GM18870 (cell line): ENCODE data around the gene TNFSF13.
"Not testable (repeated sequence)": the region's sequence is repeated elsewhere in the genome, so short reads cannot be mapped to it uniquely, and the experiment has no call there.

Experiments used
- ATAC-seq: cut with Tn5 transposase; IDR thresholded peaks from one replicate; pipeline ENCODE4 v1.9.1; 2021; ENCODE audit warnings: moderate library complexity; ENCODE audit not compliant: unreplicated experiment

The TNFSF13 gene

DNA sequence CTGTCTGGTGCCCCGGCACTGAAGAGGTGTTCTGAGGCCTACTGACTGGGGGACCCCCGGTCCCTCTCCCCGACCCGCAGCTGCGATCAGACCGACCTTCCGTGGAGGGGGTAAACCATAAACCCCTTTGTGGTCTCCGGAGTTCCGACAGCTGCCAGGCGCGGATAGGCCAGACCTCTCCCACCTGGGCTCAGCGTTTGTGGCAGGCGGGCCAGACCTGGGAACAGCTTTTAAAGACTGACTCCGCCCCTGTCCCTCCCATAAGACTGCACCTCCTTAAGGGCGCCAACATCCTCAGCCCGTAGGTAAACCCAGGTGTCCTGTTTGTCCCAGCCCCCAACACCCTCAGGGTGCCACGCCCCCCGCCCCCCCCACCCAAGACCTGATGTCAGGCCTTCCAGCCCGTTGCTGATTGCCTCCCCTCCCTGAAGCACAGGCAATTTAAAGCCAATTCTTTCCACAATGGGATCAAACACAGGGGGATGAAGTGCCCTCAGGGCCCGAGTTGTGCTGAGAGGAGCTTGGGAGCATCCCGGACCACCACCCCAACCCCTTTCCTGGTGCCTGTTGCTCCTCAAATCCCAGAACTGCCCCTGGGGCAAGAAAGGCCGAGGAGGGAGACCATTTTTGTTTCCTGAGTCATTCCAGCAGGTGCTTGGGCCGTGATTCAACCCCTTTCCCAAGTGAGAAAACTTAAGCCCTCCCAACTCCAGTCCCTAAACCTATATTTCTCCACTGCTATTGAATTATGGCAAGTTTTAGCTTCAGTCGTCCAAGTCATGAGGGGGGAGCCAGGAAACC, 31.5 kb downstream of the TNFSF13 start, which contains the start of gene SOX15:
SOX15 (minus strand) TSS at position 204 of the 801 bp plus-strand sequence. CDS start 418 bp downstream, outside the sequence.
- ATAC-seq: no peak

GRCh38 chr17:7590743-7591142, 32.2 kb downstream of the TNFSF13 start:
- no peak for ATAC-seq

DNA sequence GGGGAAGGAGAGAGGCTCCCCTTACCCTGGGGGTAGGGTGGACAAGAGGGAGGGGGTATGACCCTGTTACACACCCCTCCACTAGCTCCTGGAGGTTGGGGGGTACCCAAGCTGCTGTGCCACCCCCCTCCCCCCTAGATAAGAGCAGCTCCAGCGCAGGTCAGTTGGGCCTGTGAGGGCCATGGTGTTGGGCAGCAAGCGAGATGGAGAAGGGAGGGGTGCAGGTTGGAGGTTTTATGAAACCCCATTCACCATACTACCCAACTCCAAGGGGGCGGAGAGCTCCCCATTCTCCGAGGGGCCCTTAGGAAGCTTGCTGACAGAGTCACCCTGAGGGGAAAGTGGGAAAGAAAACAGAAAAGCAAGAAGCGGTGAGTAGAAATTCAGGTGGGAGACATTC, 33.0 kb downstream of the TNFSF13 start:
- ATAC-seq: no peak

DNA sequence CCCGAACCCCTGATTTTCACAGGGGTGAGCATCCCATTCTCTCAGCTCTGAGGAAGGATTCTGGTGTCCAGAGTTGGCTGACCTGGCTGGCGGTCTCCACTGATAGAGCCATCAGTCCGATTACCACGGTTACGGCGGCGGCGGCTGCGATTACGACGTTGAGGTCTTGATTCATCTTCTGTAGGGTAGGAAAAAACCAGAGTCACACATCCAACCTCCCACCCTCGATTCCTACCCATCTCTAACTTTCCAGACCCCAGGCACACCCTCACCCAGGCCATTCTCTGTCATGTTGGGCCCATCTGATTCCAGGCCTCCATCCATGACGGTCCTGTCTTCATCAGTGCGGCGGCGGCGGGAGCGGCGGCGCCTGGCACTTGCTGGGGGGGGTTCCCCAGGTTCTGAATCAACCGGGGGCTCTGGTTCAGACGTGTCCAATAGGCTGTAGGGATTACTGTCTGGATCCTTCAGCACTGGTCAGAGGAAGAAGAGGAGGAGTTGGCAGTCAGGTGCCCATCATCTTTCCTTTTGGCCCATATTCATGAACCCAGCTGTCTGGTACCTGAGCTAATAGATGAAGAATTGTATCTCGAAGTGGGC, 34.0 kb downstream of the TNFSF13 start:
- ATAC-seq: no peak

DNA sequence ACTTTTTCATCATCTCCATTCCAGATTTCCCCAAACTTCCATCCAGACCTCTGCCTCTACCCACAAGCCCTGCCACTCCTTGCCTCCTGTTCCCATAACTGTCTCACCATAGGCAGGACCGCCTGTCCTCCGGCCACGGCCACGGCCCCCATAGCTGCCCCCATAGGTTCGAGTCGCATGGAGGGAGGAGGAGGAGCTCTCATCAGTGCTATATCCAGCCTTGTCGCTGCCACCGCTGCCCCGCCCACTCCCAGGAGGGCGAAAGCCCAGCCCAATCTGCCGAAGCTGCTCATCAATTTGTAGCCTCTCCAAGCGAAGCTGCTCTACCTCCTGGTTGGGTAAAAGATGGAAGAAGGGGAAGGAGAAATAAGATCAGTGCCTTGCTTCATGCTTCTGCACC, 34.7 kb downstream of the TNFSF13 start:
- no peak for ATAC-seq

GRCh38 chr17:7597561-7597960, 39.0 kb downstream of the TNFSF13 start:
- not testable (repeated sequence) for ATAC-seq

- no peak for ATAC-seq
Observed at GRCh38 chr17:7606280-7606679, 47.7 kb downstream of the TNFSF13 start.

GRCh38 chr17:7610641-7611040, 52.1 kb downstream of the TNFSF13 start:
- ATAC-seq: no peak
